HK-2 (cell line): Measurements from ENCODE around the gene DGKH.

Source experiments
- DNase-seq: peaks from one replicate; pipeline ENCODE4 v3.0.0-alpha.2; 2018; ENCODE audit not compliant: unreplicated experiment

The DGKH gene, protein sequence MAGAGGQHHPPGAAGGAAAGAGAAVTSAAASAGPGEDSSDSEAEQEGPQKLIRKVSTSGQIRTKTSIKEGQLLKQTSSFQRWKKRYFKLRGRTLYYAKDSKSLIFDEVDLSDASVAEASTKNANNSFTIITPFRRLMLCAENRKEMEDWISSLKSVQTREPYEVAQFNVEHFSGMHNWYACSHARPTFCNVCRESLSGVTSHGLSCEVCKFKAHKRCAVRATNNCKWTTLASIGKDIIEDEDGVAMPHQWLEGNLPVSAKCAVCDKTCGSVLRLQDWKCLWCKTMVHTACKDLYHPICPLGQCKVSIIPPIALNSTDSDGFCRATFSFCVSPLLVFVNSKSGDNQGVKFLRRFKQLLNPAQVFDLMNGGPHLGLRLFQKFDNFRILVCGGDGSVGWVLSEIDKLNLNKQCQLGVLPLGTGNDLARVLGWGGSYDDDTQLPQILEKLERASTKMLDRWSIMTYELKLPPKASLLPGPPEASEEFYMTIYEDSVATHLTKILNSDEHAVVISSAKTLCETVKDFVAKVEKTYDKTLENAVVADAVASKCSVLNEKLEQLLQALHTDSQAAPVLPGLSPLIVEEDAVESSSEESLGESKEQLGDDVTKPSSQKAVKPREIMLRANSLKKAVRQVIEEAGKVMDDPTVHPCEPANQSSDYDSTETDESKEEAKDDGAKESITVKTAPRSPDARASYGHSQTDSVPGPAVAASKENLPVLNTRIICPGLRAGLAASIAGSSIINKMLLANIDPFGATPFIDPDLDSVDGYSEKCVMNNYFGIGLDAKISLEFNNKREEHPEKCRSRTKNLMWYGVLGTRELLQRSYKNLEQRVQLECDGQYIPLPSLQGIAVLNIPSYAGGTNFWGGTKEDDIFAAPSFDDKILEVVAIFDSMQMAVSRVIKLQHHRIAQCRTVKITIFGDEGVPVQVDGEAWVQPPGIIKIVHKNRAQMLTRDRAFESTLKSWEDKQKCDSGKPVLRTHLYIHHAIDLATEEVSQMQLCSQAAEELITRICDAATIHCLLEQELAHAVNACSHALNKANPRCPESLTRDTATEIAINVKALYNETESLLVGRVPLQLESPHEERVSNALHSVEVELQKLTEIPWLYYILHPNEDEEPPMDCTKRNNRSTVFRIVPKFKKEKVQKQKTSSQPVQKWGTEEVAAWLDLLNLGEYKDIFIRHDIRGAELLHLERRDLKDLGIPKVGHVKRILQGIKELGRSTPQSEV

DNA sequence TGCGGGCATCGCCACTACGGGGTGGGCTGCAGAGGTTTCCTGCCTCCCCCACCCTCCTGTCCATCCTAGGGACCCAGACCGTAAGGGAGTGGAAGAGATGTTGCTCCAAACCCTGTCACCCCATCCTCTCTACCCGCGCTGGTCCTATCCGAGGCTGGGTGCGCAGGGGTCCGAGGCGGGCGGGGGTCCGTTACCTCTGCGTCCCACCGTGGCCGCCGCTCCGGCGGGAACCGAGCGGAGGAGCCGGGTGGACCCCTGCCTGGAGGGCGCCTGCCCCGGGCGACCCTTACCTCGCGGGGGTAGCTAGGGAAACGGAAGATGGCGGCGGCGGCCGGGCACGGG lies at the start of gene DGKH:
Gene DGKH, plus strand, starts transcription at position 307 of the 342 bp plus-strand sequence. CDS start 126 bp downstream, outside the sequence.
- DNase-seq: no peak

DNA sequence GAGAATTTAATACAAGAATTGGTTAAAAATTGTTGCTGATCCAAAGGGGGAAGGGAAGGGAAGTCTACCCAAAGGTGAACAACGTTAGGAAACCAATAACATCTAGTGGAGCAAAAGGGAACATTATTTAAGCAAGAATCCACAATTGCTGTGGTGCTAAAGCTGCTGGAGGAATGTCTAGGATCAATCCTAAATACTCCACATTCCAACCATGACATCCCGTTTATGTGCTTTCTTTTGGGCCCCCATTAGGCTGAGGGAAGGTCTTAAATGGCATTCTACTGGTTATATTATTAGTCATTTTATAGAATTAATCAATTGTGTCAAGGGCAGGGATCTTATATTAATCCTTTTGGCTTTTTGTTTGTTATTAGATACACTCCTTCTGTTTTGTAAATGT lies 47.6 kb upstream of the DGKH start:
- no peak for DNase-seq

DNA sequence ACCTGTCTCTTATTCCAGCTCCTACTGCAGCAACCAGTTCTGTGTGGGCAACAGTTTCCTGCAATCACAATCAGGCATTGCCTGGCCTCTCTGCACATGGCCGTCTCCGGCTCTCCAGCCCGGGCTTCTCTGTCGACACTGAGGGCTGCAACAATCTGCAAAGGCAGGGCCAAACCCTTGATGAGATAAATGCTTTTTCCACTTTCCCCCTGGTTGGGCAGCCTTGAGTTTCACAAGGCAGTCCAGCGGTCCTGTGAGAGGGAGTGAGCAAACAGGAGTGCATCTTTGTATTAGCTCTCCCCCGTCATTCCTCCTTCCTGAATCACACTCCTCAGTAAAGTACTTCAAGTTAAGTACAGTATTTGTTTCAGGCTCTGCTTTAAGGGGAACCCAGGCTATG lies 46.9 kb upstream of the DGKH start:
- peak; percentile 17 for DNase-seq

DNA sequence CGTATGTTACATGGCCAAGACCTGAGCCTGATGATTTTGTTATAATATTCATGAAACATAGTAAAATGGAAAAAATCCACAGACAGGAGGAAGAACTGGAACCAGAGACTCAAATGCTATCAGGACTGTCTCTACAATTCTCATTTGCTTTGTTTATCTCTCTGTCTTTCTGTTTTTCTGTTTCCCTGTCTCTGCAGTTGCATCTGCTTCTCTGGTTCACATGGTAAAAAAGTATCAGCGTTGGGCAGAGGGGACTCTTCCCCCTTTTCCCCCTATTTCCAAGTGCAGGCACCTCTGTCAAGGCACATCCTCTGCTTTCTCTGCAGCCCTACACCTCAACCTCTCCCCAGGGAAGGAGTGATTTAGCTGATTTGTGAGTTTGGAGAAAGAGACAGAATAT lies 46.4 kb upstream of the DGKH start:
- DNase-seq: no peak

DNA sequence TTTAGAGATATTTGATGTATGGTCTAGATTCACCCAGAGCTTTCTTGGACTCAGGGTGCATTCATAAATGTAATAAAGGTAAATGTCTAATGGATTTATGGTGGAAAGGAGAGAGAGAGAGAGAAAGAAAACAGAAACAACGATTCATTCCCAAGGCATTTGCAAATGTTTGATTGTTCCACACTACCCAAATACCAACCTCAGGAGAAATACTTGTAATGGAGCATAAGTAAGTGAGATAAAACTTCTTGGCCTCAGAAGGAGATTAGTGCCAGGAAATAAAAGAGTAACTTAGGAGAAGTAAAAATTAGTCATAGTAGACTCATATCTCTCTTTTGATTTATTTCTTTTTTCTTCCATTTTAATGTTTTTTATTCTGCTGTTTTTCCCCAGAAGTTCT lies 40.6 kb upstream of the DGKH start:
- no peak for DNase-seq

DNA sequence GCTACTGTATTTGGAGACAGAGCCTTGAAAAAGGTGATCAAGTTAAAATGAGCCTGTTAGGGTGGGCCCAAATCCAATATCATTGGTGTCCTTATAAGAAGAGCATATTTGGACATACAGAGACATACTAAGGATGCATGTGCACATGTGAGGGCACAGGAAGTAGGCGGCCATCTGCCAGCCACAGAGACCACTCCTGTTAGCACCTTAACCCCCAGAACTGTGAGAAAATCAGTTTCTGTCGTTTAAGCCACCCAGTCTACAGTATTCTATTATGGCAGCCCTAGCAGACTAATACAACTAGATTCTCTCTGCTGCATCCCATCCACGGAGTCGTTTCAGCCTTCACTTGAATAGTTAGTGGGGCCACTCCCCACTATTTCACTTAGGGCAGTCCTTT lies 39.4 kb upstream of the DGKH start:
- no peak for DNase-seq

DNA sequence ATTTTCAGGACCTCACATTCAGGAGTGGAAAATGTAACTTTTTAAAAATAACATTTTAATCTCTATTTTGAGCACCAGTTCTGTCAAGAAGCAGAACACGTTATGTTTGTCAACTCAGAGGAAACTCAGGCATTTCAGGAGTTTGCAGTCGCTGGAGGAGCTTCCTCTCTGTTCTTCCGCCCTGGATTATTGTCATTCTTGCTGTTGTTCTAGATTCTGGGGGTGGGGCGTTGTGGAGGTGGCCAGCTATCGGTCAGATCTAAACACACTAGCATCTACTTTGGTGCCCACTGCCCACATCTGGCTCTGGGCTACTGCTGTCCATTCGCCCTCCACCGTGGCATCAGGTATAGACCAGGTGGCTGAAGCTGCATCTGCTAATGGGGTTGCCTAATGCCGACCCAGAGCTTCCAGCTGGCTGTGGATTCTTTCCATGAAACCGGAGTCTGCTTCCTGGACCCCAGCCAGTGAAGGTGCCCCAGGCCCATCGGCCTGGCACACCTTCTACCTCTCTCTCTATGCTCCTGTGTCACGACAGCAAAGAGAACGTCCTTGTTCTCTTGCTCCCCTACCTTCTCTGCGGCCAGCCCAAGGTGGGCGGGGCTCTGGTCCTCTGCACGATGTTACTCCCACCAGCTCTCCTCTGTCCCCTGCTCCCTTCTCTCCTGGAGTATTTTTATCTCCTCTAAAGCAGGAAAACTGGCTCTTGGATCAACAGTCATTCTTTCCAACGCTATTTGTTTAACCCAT lies 36.7 kb upstream of the DGKH start:
- DNase-seq: no peak

DNA sequence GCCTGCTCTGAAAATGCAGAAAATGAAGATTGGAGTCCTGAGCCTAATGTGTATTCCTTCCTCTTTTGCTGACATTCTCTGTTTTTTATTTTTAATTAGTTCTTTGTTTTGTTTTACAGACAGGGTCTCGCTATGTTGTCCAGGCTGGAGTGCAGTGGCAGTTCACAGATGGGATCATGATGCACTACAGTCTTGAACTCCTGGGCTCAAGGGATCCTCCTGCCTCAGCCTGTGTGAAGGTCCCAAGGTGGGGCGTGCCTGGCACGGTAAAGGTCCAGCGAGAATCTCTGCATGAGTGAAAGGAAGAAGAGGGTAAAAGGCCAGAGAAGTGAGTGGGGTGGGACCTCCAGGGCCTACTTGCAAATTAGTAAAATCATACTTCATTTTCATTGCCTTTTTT lies 34.3 kb upstream of the DGKH start:
- no peak for DNase-seq

DNA sequence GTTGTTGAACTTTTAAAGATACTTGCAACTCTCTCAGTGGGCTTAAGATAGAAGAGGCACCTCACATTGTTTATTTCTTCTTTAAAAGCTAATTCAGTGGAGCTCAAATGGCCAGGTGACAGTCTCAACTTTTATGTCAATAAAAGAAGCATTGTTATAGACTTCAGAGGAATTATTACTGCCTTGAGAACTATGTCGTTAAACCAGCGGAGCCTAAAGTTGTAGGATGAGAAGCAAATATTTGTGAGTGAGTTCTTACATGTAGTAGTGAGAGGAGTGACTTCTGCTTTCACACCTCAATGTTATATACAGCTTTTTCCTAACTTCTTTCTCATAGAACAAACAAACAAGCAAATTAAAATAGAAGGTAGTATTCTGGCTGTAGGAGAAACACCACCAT lies 31.2 kb upstream of the DGKH start:
- no peak for DNase-seq

DNA sequence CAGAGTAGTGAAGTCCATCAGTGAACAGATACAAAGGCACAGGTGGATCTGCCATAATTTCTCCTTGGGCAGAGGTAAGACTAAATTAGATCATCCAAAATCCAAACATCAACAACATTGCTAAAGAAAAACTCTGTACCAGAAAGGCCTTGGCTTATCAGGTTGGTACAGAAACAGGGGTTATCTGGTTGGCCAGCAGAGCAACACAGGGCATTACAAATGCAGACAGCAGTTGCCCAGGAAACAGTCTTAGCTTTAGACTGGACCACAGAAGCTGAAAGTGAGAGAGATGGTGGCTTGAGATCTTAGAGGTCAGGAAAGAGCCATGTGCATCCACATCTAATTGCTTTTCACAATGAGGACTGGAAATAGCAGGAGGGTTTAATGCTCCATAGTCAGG lies 26.6 kb upstream of the DGKH start:
- DNase-seq: no peak

DNA sequence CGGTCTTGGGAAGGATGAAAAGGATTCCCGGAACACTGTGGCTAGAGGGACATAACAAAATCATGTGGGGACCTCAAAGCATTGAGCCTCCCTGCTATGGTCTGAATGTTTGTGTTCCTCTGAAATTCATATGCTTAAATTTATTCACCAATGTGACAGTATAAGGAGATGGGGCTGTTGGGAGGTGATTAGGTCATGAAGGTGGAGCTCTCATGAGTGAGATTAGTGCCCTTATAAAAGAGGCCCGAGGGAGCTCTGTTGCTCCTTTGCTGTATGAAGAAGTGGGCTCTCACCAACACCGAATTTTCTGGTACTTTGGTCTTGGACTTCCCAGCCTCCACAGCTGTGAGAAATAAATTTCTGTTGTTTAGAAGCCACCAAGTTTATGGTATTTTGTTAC lies 26.1 kb upstream of the DGKH start:
- DNase-seq: no peak

DNA sequence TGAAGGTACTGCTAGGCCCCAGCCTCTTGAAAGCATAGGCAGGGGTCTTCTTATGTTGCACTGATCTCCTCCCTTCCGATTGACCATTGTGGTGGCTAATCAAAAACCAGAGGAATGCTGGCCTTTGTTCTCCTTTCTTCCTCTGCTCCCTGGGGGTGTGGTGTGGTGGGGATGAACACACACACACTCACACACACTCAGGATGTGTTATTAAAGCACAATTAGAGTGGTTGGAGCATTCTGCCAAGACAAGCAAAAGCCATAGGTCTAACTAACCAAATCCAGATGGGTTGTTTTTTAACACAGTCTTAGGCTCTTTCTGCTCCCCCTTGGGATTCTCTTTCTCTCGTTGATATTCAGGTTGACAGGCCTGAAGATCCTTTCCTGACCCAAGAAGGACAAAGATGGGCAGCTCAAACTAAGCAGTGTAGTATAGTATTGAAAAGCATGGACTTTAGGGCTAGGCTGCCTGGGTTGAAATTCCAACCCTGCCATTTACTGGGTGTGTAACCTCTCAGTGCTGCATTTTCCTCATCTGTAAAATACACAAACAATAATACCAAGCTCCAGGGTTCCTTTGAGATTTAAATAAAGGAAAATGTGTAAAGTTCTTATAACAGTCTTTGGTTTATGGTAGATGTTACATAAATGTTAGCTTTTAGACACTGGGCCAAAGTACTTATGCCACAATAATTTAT lies 25.5 kb upstream of the DGKH start:
- no peak for DNase-seq

DNA sequence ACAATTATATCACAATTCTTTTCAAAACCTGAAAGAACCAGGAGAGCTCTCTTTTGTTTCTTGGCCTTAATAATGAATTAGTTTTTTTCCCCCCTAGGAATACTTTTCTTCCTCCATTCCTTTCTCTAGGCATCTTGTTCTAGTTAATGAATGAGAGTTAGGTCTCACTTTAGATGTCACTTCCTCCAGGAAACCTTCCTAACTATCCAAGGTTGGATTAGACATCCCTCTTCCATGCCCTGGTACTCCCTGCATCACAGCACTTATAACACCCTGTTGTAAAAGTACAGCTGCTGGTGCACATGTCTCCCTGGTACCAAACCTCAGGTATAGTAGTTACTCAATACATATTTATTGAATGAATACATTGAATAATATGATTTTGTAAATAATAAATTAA lies 21.2 kb upstream of the DGKH start:
- DNase-seq: no peak

DNA sequence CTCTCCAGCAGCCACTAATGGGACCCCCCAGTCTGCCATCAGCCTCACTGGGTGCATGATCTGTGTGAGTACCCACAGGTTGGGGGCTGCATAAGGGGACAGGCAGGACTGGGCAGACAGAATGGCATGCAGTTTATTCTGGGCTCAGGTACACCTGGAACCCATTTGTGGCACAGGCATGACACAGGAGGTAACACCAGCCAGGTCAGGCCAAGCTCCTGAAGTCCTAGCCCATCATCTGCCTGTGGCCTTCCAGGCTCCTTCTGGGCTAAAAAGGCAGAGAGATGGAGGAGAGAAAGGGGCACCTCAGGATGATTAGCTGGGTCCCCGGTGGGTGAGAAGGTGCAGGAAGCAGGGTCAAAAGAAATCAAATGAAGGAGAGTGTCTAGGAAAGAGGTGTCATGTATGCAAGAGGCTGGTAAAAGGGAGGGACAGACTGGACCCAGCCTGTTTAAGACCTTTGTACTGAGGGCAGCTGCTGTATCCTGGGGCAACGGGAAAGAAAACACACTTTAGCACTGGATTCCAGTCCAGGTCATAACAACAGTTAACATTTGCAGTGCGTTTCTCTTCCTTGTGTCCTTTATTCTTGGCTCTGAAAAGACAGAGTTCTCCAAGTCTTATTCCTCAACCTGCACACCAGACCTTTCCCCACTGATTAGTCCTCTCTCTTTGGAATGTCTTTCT lies 20.2 kb upstream of the DGKH start:
- DNase-seq: no peak

DNA sequence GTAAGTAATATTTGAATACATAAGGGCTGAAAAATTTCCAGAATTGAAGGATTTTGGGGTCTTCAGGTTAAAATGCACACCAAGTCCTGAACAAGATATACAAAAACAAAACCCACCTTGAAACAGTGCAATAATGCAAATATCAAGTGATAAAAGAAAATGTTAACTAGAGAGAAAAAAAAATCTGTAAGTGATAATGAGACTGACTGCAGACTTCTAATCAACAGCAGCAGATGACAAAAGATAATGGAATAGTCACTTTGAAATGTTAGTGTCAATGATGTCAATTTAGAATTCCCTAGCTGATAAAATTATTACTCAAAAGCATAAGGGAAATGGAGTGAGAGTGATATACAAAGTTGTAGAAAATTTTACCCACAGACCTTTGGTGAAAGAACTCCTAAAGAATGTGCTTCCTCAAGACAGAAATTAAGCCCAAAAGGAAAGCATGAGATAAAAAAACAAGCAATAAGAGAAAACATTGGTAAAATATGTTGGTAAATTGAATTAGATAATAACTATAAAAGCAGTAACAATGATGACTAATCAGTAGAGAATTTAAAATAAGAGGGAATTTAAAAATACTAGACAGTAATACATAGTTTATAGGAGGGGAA lies 12.4 kb upstream of the DGKH start:
- DNase-seq: no peak

DNA sequence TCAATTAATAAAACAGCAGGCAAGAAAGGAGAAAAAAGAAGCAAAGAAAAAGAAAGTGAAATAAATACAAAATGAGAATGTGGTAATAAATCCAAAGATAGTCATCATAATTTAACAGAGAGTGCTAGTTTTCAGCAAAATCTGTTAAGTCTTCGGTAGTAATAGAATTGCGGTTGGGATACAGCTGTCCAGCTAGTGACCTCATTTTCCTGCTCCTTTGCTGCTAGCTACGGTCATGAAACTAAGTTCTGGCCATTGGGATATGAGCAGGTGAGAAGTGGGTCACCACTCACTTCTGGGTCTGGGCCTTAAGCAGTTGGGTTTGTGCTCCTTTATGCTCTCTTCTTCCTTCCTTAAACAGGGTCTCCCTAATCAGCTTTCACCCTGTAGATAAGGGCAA lies 11.7 kb upstream of the DGKH start:
- DNase-seq: no peak

DNA sequence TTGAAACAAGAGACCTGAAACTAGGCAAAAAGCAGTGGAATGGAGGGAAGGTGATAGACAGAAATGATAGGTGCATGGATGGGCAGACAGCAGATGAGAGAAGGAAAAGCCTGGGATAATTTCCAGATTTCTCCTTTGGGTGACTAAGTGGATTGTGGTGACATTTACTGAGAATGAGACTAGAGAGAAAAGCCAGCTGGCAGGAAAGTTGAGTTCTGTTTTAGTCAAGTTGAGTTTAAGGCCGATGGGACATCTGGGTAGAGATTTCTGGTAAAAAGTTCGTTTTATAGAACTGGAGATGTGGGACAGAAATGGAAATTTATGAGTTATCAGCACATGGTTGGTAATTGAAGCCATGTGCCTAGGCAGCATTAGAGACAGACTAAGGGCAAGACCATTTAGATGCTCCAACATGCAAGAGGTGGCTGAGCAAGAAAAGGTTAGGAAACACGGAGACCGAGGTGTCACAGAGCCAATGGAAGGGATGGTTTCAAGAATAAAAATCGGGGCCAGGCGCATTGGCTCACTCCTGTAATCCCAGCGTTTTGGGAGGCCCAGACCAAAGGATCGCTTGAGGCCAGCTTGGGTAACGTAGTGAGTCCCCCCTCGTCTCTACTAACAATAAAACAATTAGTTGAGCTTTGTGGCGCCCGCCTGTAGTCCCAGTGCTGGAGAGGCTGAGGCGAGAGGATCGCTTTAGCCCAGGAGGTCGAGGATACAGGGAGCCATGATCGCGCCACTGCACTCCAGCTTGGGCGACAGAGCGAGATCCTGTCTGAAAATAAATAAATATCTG lies 9.6 kb upstream of the DGKH start:
- DNase-seq: no peak

DNA sequence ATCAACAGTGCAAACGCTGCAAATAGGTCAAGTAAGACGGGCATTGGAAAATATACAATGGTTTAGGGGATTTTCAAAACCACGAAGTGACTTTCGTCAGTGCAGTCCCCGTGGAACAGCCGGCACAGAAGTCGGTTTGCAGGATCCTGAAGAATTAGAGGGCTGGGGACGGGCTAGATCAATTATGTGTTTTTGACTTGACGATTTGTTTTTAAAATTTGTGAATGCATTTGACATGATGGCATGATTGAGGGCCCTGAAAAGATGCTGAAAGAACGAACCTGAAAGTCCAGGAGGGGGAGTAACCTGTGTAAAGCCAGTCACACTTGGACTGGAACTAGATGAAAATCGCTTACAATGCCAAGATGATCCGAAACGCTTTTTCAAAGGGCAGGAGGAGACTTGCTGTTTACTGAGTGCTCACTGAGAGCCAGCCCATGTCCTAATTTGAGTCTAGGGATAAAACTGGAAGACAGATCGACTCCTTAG lies 8.9 kb upstream of the DGKH start:
- DNase-seq: peak; percentile 8
